Measurements from ENCODE around the gene PRDM9.
"Not testable (repeated sequence)": the region's sequence is repeated elsewhere in the genome, so short reads cannot be mapped to it uniquely, and the experiment has no call there.

PRDM9 gene

GRCh38 chr5:23474315-23474714, 33.1 kb upstream of the PRDM9 start:
- TF ChIP-seq, protein P1, sequence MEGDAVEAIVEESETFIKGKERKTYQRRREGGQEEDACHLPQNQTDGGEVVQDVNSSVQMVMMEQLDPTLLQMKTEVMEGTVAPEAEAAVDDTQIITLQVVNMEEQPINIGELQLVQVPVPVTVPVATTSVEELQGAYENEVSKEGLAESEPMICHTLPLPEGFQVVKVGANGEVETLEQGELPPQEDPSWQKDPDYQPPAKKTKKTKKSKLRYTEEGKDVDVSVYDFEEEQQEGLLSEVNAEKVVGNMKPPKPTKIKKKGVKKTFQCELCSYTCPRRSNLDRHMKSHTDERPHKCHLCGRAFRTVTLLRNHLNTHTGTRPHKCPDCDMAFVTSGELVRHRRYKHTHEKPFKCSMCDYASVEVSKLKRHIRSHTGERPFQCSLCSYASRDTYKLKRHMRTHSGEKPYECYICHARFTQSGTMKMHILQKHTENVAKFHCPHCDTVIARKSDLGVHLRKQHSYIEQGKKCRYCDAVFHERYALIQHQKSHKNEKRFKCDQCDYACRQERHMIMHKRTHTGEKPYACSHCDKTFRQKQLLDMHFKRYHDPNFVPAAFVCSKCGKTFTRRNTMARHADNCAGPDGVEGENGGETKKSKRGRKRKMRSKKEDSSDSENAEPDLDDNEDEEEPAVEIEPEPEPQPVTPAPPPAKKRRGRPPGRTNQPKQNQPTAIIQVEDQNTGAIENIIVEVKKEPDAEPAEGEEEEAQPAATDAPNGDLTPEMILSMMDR (IDR thresholded peaks at IDR 0.05; ENCODE audit: insufficient read depth, low read depth, low read length, missing control alignments): no peak
- H3K4me3 ChIP-seq (ENCODE audit: low read depth, low read length): no peak overlapping the region

GRCh38 chr5:23476580-23476979, 30.8 kb upstream of the PRDM9 start:
- no peak overlapping the region for H3K4me3 ChIP-seq (ENCODE audit: low read depth, low read length)
- TF ChIP-seq, protein P1 (IDR thresholded peaks at IDR 0.05; ENCODE audit: insufficient read depth, low read depth, low read length, missing control alignments): no peak
- DNase-seq (ENCODE audit: low read depth): no peak

More at GRCh38 chr5:23474315-23474714, 33.1 kb upstream of the PRDM9 start:
- no peak for DNase-seq (ENCODE audit: low read depth)

DNA sequence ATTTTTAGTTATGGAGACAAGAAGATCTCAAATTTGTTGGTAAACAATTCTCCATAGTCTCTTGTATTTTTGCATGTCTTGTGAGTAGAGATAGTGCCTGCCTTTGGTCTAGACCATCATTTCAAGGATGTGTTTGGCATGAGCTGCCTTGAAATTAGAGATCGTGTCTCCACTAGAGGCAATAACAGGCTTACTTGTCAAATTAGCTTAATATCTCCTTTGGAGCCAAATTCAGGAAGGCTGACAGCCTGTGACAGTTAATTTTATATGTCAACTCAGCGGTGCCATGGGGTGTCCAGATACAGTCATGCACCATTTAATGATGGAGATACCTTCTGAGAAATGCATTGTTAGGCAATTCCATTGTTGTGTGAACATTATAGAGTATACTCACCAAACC, 24.8 kb upstream of the PRDM9 start:
- TF ChIP-seq, protein P1 (IDR thresholded peaks at IDR 0.05; ENCODE audit: insufficient read depth, low read depth, low read length, missing control alignments): no peak
- no peak overlapping the region for H3K4me3 ChIP-seq (ENCODE audit: low read depth, low read length)
- DNase-seq (ENCODE audit: low read depth): no peak

- no peak for DNase-seq (ENCODE audit: low read depth)
- no peak overlapping the region for H3K4me3 ChIP-seq (ENCODE audit: low read depth, low read length)
- TF ChIP-seq, protein P1 (IDR thresholded peaks at IDR 0.05; ENCODE audit: insufficient read depth, low read depth, low read length, missing control alignments): no peak
Measured at GRCh38 chr5:23483090-23483489, 24.3 kb upstream of the PRDM9 start.

GRCh38 chr5:23484096-23484495, 23.3 kb upstream of the PRDM9 start:
- TF ChIP-seq, protein P1 (IDR thresholded peaks at IDR 0.05; ENCODE audit: insufficient read depth, low read depth, low read length, missing control alignments): no peak
- H3K4me3 ChIP-seq (ENCODE audit: low read depth, low read length): no peak overlapping the region
- DNase-seq (ENCODE audit: low read depth): no peak

GRCh38 chr5:23486227-23486626, 21.2 kb upstream of the PRDM9 start:
- not testable (repeated sequence) for H3K4me3 ChIP-seq (ENCODE audit: low read depth, low read length); DNase-seq (ENCODE audit: low read depth)

GRCh38 chr5:23490993-23491392, 16.4 kb upstream of the PRDM9 start:
- DNase-seq (ENCODE audit: low read depth): no peak
- TF ChIP-seq, protein P1 (IDR thresholded peaks at IDR 0.05; ENCODE audit: insufficient read depth, low read depth, low read length, missing control alignments): no peak
- no peak overlapping the region for H3K4me3 ChIP-seq (ENCODE audit: low read depth, low read length)

Measured in GM12865 (cell line).